B cell (primary cell): Measurements from ENCODE around the gene KIF21A.

Experiments
- CTCF ChIP-seq: fragments of 200-600 bp; IDR thresholded peaks from one replicate; pipeline ENCODE4 v1.8.0; 2022; ENCODE audit warnings: antibody characterized with exemption, mild to moderate bottlenecking
- EZH2 ChIP-seq: IDR thresholded peaks from 2 replicates; pipeline ENCODE4 v1.6.1; 2012; ENCODE audit warnings: borderline replicate concordance, low read depth, mild to moderate bottlenecking, moderate library complexity, low read length; ENCODE audit not compliant: insufficient read depth, poor library complexity, severe bottlenecking

DNA sequence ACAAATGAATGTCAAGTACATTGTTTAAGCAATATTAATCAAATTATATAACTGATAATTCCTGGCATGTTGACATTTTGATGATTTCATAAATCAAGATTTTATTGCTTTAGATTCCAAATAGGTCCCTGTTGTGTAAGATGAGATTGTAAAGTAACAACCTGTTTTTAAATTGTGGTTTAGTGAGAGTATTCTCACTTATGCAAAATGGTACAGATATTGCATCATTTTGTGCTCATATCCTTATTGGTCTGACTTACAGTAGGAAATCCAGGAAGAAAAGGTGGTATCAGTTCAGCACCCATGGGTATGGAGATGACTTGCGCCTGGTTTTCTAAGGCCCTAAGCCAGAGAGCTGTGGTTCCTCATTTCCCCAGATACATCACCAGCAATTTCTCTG is 165.5 kb downstream of the KIF21A start:
- TF ChIP-seq CTCF (no peak), EZH2 (no peak)
